Stimulated activated CD8-positive, alpha-beta memory T cell treated with anti-CD3 and anti-CD28 coated beads, Interleukin-7, amount 100 ng/mL, for 4 hours (primary cell): Measurements from ENCODE around the gene CAMSAP2.

Source experiments
- DNase-seq, 2 donors: peaks; one replicate each; pipeline ENCODE4 v3.0.0-alpha.2; 2020; ENCODE audit warnings: low read depth in 2 of 2

Gene CAMSAP2, protein sequence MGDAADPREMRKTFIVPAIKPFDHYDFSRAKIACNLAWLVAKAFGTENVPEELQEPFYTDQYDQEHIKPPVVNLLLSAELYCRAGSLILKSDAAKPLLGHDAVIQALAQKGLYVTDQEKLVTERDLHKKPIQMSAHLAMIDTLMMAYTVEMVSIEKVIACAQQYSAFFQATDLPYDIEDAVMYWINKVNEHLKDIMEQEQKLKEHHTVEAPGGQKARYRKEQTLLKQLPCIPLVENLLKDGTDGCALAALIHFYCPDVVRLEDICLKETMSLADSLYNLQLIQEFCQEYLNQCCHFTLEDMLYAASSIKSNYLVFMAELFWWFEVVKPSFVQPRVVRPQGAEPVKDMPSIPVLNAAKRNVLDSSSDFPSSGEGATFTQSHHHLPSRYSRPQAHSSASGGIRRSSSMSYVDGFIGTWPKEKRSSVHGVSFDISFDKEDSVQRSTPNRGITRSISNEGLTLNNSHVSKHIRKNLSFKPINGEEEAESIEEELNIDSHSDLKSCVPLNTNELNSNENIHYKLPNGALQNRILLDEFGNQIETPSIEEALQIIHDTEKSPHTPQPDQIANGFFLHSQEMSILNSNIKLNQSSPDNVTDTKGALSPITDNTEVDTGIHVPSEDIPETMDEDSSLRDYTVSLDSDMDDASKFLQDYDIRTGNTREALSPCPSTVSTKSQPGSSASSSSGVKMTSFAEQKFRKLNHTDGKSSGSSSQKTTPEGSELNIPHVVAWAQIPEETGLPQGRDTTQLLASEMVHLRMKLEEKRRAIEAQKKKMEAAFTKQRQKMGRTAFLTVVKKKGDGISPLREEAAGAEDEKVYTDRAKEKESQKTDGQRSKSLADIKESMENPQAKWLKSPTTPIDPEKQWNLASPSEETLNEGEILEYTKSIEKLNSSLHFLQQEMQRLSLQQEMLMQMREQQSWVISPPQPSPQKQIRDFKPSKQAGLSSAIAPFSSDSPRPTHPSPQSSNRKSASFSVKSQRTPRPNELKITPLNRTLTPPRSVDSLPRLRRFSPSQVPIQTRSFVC (N-terminal part only)

DNA sequence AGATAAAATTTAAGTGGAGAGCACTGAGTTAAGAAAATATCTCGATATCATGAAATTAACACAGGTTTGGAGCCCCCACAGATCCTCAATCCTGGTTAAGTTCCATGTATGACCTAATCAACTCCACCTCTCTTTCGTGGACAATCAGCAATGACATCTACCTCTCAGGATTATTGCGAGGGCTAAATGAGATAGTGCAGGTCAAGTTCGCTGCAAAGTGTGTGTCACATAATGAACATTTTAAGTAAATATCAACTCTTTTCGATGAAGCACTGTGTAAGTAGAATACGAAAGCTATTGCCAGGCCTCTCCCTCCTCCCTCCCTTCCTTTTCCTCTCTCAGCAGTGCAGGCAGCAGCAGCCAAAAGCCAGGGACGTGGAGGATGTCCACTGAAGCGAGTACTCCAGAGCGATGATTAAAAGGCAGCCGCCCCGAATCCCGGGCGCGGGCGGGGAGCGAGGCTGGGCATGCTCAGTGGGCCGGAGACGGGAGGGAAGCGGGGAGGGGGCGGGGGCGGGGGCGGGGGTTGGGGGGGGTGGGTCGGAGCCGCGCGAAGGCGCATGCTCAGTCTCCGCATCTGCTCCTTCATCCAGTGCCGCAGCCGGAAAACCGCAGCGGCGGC is at the start of gene CAMSAP2:
TSS of gene CAMSAP2 (plus strand) at position 567 of the 622 bp plus-strand sequence. CDS start 935 bp downstream, outside the sequence.
- peak; percentile 47 to 59 for DNase-seq

GRCh38 chr1:200692316-200692715 is 46.4 kb upstream of the CAMSAP2 start:
- DNase-seq: no peak

DNA sequence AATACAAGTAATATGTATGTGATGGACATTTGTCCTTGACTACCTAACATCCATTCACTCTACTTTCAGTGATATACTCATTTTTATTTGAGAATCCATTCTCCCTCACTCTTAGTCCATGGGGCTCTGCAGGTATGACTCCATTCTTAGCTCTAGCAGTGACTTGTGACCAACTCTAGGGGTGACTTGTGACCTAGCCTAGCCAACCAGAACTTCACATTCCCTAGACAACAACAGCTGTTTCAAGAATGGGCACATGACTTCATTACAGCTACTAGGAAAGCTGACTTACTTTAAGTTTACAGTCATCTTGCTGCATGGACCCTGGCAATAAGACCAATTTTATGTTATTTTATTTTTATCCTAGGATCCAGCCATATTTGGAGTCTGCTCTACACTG is 45.4 kb upstream of the CAMSAP2 start:
- no peak for DNase-seq

- no peak for DNase-seq
Measured at GRCh38 chr1:200694738-200695137, 44.0 kb upstream of the CAMSAP2 start.

DNA sequence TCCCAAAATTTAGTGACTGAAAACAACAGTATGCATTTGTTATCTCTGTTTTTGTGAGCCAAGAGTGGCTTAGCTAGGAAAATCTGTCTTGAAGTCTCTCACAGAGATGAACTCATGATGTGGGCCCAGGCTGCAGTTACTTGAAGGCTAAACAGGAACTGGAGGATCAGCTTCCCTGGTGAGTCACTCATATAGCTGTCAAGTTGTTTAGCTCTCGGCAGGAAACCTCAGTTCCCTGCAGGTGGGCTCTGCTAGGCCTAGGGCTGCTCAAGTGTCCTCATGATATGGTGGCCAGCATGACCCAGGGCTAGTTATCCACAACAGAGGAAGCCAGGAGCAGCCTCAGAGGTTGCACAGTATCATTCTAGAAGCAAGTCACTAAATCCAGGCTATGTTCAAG is 38.8 kb upstream of the CAMSAP2 start:
- DNase-seq: no peak

- DNase-seq: no peak
Measured at GRCh38 chr1:200704986-200705500, 33.6 kb upstream of the CAMSAP2 start.

GRCh38 chr1:200706111-200706814 is 32.4 kb upstream of the CAMSAP2 start:
- DNase-seq: no peak

GRCh38 chr1:200707116-200707515 is 31.6 kb upstream of the CAMSAP2 start:
- no peak for DNase-seq

GRCh38 chr1:200708161-200708560 is 30.5 kb upstream of the CAMSAP2 start:
- DNase-seq: no peak

DNA sequence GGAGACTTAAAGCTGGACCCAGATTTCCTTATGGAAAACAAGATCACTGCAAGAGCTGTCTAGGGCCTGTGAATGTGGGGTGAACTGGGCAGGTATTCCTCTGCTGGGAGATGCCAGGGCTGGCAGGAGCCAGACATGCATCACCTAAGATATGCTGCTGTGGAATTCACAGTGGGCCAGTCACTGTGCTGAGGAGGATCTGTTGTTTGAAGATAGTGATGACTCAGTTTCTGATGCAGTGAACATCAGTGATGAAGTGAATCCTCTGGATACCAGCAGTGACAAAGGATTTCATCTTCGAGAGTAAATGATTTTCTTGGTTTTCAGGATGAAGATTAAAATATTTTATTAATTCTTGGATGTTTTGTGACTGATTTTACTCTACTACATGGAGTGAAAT is 29.9 kb upstream of the CAMSAP2 start:
- no peak for DNase-seq

GRCh38 chr1:200710166-200710565 is 28.5 kb upstream of the CAMSAP2 start:
- no peak for DNase-seq

GRCh38 chr1:200714504-200715187 is 24.0 kb upstream of the CAMSAP2 start:
- no peak for DNase-seq

GRCh38 chr1:200720199-200720598 is 18.5 kb upstream of the CAMSAP2 start:
- DNase-seq: no peak

DNA sequence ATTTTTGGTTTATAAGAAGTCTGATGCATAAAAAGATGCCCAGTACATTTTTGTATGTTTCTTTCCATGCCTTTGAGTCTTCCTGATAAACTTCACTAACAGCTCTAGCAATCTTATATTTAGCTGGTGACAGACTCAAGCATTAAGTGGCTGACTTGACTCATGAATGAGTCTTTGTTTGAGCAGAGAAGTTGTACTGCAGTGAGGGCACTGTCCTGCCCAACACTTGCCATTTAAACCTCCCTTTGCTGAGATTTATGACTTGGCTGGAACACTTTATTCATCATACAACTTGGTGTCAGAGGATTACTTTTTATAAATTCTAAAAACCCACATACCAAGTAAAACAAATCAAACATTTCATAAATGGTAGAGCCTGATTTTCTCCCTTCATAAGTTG is 14.6 kb upstream of the CAMSAP2 start:
- no peak for DNase-seq

GRCh38 chr1:200727257-200727656 is 11.4 kb upstream of the CAMSAP2 start:
- DNase-seq: no peak

DNA sequence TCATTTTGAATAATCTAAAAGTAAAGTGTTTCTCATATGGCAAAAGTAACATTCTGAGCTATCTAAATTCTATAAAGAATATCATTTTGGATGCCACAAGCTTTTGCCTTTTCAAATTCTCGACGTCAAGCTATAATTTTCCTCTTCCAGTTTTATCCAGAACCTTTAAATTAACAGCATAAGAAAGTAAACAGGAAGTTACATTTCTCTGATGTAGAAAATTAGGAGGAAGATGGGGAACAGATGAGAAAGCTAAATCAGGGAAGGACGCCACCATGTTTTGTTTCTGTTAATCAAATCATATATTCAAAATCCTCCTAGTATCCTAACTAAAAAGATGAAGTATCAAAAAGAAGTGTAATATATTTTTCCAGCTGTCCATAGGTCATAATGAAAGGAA is 8.8 kb upstream of the CAMSAP2 start:
- no peak for DNase-seq

- no peak for DNase-seq
Measured at GRCh38 chr1:200731654-200732332, 6.9 kb upstream of the CAMSAP2 start.

GRCh38 chr1:200732438-200732837 is 6.3 kb upstream of the CAMSAP2 start:
- no peak for DNase-seq

GRCh38 chr1:200733907-200734306 is 4.8 kb upstream of the CAMSAP2 start:
- peak in 1 of 2 donors; percentile 3 for DNase-seq
